A172 (cell line): ENCODE measurements around the gene SLBP. TPM values are rescaled to one million over a fixed set of nuclear protein-coding genes. Genes with fewer than 3 reads are reported as not detected.

Source experiments
- DNase-seq: peaks from one replicate; pipeline ENCODE4 v3.0.0-alpha.2; 2015; ENCODE audit warnings: low spot score
- total RNA-seq: library from RNA; depleted of rRNA; stranded (reverse); fragments of >200 nt; shearing (Covaris generic); gene quantifications from 2 replicates; pipeline ENCODE4 v1.2.3, GENCODE V29; 2014; rRNA removed

SLBP gene
- total RNA-seq = 163 and 168 TPM in 2 replicates

DNA sequence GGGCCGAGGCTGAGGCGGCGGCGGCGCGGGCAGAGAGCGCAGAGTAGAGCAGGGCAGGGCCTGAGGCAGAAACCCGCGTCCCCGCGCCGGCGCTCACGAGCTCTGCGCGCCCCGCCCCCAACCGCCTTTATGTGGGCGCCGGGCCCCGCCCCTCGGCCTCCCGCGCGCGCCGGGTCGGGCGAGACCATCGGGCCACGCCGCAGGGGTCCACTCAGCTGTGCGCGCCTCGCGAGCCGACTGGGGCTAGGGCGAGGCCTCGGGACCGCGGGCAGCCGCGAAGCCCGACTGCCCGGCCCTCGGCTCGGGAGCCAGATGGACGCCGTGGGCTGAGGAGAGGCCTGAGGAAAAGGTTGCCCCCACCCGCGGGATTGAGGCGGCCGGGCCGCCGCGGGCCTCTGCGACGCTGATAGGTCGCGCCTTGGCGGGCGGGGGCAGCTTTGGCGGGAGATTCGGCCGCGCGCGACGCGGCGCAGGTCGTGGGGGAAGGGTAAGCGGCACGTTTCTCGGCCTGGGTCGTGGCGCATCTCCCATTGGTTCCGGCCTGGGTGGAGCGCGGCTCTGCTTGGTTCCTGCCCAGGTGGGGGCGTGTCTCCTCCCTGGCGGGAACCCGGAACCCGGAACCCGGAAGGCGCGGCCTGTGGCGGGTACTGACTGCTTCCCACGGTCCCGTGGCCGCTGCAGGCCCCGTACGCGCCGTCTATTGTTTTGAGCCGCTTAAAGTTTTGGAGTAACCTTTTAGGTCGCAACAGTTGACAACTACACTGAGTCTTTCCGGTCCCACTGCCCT is at the start of gene SLBP:
Gene SLBP, minus strand, starts transcription at position 104 of the 787 bp plus-strand sequence. CDS start 131 bp downstream, outside the sequence.
- peak; percentile 84 for DNase-seq

DNA sequence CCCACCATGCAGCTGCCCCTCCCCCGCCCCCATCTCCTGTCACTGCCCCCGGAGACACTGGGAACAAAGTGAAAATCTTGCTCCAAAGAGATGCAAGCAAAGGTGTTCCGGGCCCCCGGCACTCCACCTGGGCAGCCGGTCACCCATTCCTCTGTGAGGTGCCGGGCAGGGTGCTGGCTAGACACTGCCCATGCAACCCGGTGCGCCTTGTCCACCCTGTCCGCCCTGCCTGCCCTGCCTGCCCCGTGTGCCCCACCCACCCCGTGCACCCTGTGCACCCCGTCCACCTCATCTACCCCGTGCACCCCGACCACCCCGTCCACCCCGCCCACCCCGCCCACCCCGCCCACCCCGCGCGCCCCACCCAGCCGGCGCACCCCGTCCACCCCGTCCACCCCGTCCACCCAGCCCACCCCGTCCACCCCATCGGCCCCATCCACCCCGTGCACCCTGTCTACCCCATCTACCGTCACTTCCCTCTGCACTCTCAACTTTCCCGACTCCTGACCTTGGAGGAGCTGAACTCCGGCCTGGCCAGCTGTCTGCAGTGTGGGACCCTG is 49.1 kb upstream of the SLBP start:
- no peak for DNase-seq

DNA sequence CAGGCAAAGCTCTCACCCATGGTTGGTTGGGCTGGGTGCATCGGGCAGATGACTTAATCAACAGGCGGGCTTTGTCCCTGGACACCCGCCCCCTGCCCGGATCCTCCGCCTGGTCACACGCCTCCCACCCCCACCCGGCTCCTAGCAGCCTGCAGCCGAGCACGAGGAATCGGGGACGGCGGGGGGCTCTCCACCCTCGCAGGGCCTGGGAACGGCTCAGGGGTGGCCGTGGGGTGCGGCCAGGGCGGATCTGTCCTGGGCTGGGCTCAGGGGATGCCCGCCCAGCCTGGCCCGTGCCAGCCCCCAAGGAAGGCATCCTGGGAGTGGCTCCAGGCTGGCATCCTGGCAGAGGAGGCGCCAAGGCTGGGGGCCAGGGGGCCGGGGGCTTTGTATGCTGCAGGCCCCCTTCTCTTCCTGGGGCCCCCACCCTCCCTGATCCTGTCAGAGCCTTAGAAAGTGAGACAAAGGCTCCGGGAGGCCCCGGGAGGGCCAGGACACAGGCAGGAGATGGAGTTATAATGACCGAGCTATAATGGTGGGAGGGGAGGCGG is 48.5 kb upstream of the SLBP start:
- no peak for DNase-seq

DNA sequence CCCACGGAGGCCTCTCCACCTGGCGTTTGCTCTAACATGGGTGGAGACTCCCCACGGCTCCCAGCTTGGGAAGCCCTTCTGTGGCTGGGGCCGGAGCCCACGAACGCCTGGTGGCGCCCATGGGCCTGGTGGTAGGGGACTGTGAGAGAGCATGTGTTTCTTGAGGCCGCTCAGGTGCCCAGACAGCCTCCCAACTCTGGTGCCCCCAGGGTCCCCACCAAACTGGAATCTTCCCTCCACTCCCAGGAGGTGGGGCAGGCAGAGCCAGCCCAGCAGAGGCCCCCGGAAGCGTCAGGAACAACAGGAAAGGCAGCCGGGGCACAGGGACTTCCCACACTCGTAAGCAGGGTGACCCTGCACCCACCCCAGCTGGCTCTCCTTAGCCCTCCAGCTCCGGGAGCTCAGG is 47.7 kb upstream of the SLBP start:
- no peak for DNase-seq

DNA sequence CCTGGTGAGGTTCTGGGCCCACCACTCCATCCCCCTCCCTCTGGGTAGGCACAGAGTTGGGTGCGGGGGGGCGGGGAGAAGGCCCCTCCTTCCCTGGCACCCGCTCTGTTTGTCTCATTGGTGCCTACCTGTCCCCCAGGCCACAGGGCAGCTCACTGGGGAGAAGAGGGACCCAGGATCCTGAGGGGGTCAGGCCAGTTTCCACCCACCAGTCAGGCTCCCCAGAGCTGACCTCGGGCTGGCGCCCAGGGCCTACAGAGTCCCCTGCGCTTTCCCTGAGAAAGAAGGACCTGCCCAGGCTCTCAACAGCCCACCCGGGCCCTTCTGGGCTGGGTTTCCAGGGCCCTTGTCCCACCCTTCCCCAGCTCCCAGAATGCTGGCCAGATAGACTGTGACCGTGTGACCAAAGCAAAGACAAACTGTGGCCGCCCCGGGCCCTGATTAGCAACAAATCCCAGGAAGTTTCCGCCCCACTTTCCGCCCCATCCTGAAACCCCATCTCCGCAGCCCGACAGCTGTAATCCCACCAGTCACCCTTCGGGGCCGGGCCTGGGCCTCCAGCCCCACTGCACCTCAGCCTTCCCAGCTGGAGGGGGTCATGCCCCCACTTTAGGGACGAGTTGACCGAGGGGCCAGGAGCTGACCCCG is 47.2 kb upstream of the SLBP start:
- DNase-seq = no peak

DNA sequence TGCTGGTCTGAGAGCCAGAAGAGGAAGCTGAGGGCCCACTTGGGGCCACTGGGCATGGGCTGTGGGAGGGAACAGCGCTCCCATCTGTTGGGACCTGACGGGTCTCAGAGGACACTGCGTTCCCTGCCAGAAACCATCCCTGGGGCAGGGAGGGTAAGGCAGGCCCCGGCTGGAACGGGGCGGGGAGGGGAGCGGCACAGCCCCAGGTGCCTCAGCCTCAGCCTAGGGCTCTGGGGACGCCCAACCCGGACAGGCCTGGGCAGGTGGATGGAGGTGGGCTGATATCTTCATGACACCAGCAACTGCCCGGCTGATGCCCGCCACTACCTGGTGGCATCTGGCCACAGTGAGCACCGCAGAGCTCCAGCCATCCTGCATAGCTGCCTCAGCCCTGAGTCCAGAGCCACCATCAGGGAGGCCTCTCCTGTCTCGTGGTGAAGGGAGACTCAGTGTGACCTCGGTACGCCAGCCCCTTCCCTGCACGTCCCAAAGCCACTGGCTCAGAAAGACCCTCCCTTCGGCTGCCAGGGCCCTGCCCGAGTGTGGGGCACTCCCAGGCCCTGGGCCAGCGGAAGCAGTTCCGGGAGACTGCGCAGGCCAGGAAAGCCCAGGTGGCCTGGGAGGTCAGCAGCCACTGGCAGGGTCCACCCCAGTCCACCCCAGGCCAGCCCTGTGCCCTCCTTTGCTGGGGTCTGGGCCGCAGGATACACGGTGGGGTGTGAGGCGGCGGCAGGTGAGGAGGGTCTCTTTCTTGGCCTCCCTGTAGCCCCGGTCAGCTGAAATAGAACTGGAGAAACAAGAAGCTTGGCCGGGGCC is 46.4 kb upstream of the SLBP start:
- no peak for DNase-seq

DNA sequence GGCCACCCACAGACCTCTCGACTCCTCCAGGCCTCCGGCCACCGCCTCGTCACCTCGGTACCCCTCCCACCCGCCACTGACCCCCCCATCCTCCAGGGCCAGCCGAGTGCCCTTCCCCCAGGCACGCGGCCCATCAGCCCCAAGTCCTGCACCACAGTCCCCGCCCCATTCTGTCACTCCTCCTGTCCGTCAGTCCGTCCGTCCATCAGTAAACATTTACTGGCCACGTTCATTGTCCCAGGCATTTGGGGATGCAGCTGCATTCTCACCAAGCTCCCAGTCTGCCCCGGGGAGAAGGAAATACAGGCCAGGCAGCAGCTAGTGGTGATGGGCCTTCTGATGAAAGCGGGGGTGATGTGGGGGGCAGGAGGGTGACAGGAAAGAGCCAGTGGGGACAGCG is 45.7 kb upstream of the SLBP start:
- no peak for DNase-seq

DNA sequence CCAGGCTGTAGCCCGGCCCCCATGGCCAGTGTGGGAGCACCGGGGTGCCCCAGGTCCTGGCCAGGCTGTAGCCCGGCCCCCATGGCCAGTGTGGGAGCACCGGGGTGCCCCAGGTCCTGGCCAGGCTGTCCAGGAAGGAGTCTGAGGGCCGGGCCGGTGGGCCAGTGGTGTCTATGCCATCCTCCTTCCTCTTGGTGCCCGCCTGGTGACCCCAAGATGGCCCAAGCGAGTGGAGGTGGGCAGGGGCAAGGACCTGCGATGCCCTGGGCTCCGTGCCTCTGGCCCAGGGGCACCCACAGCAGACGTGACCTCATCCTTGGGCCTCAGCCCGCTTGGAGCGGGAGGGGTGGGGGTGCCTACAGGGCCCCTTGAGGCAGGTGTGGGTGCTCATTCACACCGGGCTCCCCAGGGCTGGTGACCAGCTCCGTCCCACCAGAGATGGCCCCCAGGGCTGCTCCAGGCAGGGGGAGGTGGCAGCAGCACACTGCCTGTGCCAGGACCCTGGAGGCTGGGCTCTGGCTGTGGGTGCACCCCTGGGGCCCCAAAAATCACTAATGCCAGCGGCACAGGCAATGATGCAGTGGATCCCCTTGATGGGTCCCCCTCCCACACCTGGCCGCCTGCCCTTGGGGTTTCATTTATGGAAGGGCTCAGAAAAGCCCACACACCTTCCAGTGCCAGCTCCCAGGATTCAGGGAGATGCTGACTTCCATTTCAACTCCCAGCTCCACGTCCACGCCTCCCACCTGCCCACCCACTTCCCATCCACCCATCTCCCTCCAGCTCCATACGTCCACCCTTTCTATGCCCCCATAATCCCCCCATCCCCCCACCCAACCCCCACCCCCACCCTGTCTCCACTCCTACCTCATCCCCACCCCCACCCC is 45.0 kb upstream of the SLBP start:
- DNase-seq = no peak

DNA sequence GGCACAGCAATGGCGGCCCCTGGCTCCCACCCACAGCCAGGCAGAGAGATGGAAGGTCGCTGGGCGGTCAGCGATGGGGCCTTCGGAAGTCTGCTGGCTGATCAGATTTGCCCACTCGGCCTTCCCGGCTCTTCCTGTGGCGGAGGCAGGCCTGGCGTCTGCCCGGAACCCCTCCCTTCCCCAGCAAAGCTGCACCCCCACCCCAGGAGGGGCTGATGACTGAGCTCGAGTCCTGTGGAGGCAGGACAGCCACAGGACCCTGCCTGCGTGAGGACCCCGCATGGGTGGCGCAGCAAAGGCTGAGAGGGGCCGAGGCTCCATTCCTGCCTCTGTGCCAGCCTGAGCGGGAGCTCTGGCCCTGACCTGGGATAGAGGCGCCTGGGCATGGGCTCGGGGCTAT is 44.0 kb upstream of the SLBP start:
- DNase-seq = no peak

DNA sequence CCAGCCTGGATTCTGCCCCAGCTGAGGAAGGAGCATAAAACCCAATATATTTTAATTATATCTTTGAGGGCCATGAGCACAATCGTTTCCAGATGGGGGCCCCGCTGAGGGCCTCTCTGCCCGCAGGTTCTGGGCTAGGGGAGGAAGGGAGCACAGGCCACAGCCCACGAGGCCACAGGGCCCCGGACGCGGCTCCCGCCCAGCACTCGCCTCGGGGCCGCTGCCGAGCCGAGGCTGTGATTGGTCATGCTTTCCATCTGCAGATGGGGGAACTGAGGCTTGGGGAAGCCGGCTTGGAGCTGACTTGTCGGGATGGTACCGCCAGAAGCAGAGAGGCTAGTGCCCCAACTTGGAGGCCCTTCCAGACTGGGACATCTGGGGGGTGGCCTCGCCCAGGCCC is 43.2 kb upstream of the SLBP start:
- no peak for DNase-seq

DNA sequence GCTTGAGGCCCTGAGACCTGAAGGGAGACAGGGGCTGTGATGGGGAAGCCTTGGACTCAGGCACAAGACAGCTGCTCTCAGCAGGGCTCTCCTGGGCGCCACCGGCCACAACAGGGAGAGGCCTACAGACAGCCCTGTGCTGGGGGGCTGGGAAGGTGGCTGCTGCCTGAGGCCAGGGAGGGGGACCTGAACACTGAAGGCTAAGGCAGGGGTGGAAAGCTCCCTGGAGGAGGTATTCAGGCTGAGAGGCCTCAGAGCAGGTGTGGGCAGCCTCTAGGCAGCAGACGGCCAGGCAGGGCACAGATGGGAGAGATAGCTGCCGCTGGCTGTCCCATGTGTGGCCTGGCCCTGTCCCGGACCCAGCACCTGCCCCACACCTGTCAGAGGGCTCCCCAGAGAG is 42.2 kb upstream of the SLBP start:
- DNase-seq = no peak

DNA sequence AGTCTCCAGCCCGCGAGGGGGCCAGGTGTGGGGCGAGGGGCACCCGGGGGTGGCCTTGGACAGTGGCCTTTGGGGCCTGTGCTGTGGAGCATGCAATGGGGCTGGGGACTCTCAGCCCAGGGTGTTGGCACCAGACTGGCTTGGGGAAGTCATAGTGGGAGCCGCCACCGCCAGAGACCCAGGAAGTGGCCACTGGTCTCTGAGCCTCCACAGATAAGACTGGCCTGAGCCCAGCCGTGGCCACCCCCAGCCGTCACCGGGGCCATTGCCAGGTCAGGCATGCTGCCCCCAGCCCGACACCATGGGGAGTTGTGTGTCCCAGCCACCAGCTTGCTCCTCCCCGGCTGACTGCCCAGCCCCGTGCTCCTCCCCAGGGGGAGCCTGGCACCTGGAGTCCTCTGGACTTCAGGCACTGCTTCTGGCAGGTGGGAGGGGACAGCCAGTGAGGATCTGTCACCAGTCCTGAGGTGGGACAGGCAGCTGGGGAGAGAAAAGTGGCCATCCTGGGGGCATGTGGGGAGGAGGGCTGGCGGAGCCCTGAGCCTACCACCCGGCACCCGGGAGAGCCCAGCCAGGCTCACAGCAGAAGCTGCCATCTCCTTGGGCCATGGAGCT is 41.7 kb upstream of the SLBP start:
- DNase-seq = no peak

DNA sequence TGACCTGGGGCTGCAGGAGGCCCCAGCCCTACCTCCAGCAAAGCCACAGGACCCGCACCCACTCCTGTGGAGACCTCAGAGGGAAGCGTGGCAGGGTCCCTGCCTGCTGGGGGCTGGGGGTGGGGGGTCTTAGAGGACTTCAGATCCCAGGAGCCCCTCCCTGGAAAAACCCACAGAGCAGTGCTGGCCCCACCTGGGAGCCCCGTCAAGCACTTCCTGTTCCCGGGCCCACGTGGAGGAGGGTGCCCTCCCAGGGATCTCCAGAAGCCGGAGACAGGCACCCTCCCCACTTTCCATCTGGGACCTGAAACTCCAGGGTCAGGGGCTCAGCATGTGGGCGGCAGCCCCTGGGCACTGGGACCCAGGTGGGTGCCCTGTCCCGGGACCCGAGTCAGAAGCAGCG is 41.2 kb upstream of the SLBP start:
- DNase-seq = no peak

DNA sequence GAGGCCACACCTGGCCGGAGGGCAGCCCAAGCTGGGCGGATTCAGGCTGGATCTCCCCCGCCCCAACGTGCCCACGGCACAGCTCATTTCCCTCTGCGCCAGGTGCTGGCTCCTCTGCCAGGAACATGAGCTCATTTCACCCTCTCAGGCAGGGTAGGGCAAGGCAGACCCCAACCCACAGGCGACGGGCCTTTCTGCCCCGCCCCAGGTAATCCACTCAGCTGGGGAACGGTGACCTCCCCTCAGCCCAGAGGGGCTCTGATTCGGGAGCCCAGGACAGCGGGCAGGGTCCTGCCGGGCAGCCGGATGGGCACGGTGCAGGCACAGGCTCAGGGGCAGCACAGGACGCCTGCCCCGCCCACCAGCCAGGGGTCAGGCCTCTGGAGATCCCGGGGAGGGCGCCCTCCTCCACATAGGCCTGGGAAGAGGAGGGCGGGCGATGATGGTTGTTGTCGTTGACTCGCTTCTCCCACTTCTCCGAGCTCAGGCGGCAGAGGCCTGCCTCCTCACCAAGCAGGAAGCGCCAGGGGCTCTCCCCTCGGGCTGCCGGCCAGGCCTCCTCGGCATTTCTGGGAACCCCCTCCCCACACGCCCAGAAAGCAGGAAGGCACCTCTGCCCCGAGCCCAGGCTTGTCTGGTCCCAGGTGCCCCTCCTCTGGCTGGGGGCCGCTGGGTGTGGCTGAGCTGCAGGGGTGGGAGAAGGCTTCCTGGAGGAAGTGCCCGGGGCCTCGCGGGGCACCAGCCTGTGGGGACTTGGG is 40.3 kb upstream of the SLBP start:
- no peak for DNase-seq

DNA sequence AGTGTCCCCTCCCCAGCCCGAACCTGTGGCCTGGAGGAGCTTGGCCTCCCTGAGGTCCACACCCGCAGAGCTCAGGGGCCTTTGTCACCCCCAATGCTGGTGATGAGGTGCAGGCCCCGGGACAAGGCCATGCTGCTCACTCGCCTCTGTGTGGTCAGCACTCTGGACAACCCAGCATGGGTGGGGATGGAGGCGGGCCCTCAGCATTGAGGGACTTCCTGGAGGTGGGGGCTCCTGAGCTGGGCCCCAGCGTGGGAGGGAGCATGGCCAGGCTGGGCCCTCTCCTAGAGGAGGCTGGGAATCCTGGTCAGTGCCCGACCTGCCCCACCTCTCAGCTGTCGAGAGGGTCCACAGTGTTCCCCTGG is 39.8 kb upstream of the SLBP start:
- DNase-seq = no peak

DNA sequence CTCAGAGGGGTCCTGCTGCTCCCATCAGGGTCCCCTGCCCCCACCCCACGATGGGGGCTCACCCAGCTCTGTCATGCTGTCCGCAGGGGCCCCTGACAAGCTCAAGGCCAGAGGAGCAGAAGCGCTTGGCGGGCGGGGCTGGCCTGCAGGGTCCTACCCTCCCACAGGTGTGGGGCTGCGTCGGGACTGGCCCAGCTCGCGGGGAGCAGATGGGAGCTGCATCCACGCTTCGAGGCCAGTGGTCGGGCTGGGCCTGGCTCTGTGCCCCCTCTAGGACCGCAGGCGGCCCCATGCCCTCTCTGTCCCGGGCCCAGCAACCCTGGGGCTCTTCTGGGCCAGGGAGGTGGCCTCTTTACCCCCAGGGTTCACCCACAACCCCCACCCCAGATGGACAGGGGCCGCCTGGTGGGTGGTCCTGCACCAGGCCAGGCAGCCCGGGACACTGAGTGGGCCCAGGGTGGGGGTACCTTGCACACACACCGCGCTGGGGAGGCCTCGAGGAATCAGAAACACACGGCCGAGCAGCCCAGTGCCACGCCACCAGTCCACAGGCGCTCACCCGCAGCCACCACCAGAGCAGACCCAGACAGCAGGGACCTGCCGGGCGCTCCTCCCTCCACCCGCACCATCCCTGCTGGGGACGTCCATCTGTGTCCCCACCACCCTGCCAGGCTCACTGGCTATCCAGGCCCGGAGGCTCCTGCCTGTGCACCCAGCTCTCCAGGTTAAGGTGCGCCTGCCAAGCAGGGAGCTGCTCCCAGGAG is 39.2 kb upstream of the SLBP start:
- DNase-seq = no peak

DNA sequence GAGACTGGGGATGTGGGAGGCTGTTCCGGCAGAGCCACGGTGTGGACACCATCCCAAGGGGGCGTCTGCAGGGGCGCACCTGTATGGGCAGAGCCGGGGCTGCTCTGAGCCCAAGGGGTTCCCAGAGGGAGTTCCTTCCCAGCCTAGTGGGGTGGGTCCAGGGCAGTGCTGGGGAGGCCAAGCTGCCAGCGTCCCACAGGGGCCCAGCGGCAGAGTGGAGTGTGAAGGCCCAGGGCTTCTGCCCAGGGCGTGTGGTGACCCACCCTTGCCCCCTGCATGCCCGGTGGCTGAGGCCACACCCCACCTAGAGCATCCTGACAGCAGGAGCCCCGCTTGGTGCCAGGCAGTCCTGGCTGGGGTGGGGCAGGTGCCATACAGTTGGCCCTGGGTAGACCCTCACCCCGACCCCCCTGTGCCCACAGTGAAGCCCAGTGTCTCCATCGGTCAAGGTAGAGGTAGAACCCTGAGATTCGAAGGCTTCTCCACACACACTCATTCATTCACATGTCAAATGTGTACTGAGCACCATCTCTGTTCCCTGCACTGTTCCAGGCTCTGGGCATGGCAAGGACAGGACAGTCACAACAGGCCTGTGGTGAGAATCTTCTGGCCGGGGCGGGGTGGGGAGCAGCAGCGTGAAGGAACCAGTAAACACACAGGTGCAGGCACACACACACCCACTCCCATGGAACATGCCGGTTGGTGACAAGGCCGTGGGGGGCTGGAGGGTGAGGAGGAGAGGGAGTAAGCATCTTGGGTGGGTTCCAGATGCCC is 38.4 kb upstream of the SLBP start:
- DNase-seq = no peak

DNA sequence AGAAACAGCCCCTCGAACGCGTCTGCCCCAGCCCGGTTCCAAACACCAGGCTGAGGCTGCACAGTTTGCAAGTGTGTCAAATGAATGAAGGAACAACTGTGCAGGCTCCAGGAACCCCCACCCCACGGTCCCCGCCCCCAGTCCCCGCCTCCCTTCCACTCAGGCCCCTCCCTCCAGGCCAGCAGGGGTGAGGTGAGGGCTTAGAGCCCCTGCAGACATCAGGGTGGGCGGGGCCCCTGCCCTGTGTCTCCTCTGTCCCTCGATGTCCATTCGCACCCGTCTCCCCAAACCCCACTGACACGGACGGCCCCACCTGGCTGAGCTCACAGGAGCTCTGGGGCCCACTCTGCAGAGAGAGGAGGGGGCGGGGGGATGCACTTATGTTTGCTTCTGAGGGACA is 37.7 kb upstream of the SLBP start:
- no peak for DNase-seq
